NCI-H226 (cell line): Measurements from ENCODE around the gene DYRK1A.

Experiments
- DNase-seq: peaks from one replicate; pipeline ENCODE4 v3.0.0-alpha.2; 2015

DYRK1A gene

GRCh38 chr21:37385179-37385765 is 18.7 kb downstream of the DYRK1A start:
- DNase-seq = no peak

- DNase-seq = no peak
Measured at GRCh38 chr21:37386151-37386550, 19.6 kb downstream of the DYRK1A start.

GRCh38 chr21:37389456-37389855 is 22.9 kb downstream of the DYRK1A start:
- DNase-seq = no peak

GRCh38 chr21:37391666-37392065 is 25.1 kb downstream of the DYRK1A start:
- DNase-seq = no peak

- DNase-seq = no peak
Measured at GRCh38 chr21:37392441-37392840, 25.9 kb downstream of the DYRK1A start.

GRCh38 chr21:37393030-37393429 is 26.5 kb downstream of the DYRK1A start:
- no peak for DNase-seq

GRCh38 chr21:37393786-37394185 is 27.2 kb downstream of the DYRK1A start:
- DNase-seq = no peak

- DNase-seq = no peak
Measured at GRCh38 chr21:37395961-37396360, 29.4 kb downstream of the DYRK1A start.

- DNase-seq = no peak
Measured at GRCh38 chr21:37396855-37397254, 30.3 kb downstream of the DYRK1A start.

- no peak for DNase-seq
Measured at GRCh38 chr21:37398697-37399096, 32.1 kb downstream of the DYRK1A start.

- DNase-seq = no peak
Measured at GRCh38 chr21:37402251-37402867, 35.8 kb downstream of the DYRK1A start.

GRCh38 chr21:37405629-37406028 is 39.1 kb downstream of the DYRK1A start:
- DNase-seq = no peak

GRCh38 chr21:37407719-37408420 is 41.3 kb downstream of the DYRK1A start:
- DNase-seq = no peak

GRCh38 chr21:37408464-37409193 is 42.1 kb downstream of the DYRK1A start:
- no peak for DNase-seq

GRCh38 chr21:37410639-37411038 is 44.1 kb downstream of the DYRK1A start:
- no peak for DNase-seq

GRCh38 chr21:37412603-37413360 is 46.2 kb downstream of the DYRK1A start:
- peak; percentile 32 for DNase-seq

- no peak for DNase-seq
Measured at GRCh38 chr21:37413553-37414291, 47.1 kb downstream of the DYRK1A start.

GRCh38 chr21:37414292-37415253 is 48.0 kb downstream of the DYRK1A start:
- DNase-seq = no peak

GRCh38 chr21:37415939-37416338 is 49.4 kb downstream of the DYRK1A start:
- no peak for DNase-seq

- no peak for DNase-seq
Measured at GRCh38 chr21:37416914-37417313, 50.3 kb downstream of the DYRK1A start.
